H1 (cell line): ENCODE data around the gene FZD4. TPM values are rescaled to one million over a fixed set of nuclear protein-coding genes. Genes with fewer than 3 reads are reported as not detected.

Source experiments
- EP300 ChIP-seq, 2 experiments: IDR thresholded peaks; 1 replicate in 1 of 2; 2 replicates in 1 of 2; pipeline ENCODE4 v1.6.1; 2011 to 2012; ENCODE audit warnings: low read depth in 2 of 2, low read length in 2 of 2, mild to moderate bottlenecking in 2 of 2, borderline replicate concordance in 1 of 2, inconsistent platforms in 1 of 2, moderate library complexity in 1 of 2
- JUND ChIP-seq: IDR thresholded peaks from 2 replicates; pipeline ENCODE4 v1.6.1; 2011; ENCODE audit warnings: mild to moderate bottlenecking, improper control_type of control experiment, low read length
- KDM5A ChIP-seq: fragments of 200-600 bp; IDR thresholded peaks from 2 replicates; pipeline ENCODE4 v1.7.1; 2012; ENCODE audit warnings: mild to moderate bottlenecking, low read length, inconsistent platforms, mixed read lengths
- RBBP5 ChIP-seq: IDR thresholded peaks from 2 replicates; pipeline ENCODE4 v1.7.1; 2012; ENCODE audit warnings: low read depth, mild to moderate bottlenecking, inconsistent platforms, low read length, moderate library complexity, borderline replicate concordance
- SRF ChIP-seq: IDR thresholded peaks from 2 replicates; pipeline ENCODE4 v1.6.1; 2011; ENCODE audit warnings: mild to moderate bottlenecking, low read depth, low read length, moderate library complexity
- polyA plus RNA-seq, 7 experiments: library from polyadenylated mRNA; depleted of rRNA in 3 of 7; stranded (reverse) in 5 of 7; unstranded in 2 of 7; fragments of >200 nt in 5 of 7; fragments of 200-250 nt in 2 of 7; gene quantifications; 1 replicate in 5 of 7; 2 replicates in 1 of 7; 4 replicates in 1 of 7; pipeline versions ENCODE4 v1.2.1 to v1.2.3, GENCODE V29; 2011 to 2013; ENCODE audit warnings: missing spikeins in 2 of 7, mixed read lengths in 2 of 7
- total RNA-seq: library from RNA; stranded (reverse); fragmentation: NEBNext Ultra II Directional; extraction: Animal tissue kit (Norgen Biotek cat#: 25700); gene quantifications from 2 replicates; pipeline ENCODE4 v1.2.1, GENCODE V29; 2021
- TF ChIP-seq, protein P1 (sequence below): fragments of 300-600 bp; sonication (generic); IDR thresholded peaks from 2 replicates; pipeline ENCODE4 v1.7.1; 2012; ENCODE audit warnings: low read length, moderate library complexity, mild to moderate bottlenecking, inconsistent platforms; ENCODE audit not compliant: insufficient replicate concordance

FZD4 gene
- total and polyA plus RNA-seq, 2 of the 8 experiments (the other 6 are each of a cell fraction or from before 2014, with no cell fraction given): 3.1 to 7.1 TPM

DNA sequence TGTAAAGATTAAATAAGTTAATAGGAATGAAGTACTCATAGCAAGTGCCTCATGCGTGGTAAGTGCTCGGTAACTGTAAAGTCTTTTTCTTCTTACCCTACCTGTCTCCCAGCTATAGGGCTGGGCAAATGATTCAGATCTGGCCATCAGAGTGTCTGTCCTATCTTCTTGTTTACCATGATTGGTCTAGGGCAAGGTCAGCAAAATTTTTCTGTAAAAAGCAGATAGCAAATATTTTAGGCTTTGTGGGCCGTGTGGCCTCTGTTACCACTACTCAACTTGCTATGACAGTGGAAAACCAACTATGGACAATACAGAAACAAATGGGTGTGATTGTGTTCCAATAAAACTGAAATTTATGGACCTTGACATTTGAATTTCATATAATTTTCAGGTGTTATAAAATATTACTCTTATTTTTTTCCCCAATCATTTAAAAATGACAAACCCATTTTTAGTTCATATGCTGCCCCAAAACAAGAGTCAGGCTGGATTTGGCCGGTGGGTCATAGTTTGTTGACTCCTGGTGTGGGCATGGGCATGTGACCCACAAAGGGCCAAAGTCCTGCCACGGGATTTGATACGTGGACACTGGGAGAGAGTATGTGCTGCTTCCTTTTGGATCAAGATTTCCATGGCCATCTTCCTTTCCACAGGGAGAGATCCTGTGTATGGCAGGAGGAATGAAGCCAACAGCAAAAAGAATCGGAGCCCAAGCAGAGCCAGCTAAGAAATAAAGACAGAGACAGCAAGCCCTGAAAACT lies 26.8 kb upstream of the FZD4 start (continued):
- TF ChIP-seq, protein P1, sequence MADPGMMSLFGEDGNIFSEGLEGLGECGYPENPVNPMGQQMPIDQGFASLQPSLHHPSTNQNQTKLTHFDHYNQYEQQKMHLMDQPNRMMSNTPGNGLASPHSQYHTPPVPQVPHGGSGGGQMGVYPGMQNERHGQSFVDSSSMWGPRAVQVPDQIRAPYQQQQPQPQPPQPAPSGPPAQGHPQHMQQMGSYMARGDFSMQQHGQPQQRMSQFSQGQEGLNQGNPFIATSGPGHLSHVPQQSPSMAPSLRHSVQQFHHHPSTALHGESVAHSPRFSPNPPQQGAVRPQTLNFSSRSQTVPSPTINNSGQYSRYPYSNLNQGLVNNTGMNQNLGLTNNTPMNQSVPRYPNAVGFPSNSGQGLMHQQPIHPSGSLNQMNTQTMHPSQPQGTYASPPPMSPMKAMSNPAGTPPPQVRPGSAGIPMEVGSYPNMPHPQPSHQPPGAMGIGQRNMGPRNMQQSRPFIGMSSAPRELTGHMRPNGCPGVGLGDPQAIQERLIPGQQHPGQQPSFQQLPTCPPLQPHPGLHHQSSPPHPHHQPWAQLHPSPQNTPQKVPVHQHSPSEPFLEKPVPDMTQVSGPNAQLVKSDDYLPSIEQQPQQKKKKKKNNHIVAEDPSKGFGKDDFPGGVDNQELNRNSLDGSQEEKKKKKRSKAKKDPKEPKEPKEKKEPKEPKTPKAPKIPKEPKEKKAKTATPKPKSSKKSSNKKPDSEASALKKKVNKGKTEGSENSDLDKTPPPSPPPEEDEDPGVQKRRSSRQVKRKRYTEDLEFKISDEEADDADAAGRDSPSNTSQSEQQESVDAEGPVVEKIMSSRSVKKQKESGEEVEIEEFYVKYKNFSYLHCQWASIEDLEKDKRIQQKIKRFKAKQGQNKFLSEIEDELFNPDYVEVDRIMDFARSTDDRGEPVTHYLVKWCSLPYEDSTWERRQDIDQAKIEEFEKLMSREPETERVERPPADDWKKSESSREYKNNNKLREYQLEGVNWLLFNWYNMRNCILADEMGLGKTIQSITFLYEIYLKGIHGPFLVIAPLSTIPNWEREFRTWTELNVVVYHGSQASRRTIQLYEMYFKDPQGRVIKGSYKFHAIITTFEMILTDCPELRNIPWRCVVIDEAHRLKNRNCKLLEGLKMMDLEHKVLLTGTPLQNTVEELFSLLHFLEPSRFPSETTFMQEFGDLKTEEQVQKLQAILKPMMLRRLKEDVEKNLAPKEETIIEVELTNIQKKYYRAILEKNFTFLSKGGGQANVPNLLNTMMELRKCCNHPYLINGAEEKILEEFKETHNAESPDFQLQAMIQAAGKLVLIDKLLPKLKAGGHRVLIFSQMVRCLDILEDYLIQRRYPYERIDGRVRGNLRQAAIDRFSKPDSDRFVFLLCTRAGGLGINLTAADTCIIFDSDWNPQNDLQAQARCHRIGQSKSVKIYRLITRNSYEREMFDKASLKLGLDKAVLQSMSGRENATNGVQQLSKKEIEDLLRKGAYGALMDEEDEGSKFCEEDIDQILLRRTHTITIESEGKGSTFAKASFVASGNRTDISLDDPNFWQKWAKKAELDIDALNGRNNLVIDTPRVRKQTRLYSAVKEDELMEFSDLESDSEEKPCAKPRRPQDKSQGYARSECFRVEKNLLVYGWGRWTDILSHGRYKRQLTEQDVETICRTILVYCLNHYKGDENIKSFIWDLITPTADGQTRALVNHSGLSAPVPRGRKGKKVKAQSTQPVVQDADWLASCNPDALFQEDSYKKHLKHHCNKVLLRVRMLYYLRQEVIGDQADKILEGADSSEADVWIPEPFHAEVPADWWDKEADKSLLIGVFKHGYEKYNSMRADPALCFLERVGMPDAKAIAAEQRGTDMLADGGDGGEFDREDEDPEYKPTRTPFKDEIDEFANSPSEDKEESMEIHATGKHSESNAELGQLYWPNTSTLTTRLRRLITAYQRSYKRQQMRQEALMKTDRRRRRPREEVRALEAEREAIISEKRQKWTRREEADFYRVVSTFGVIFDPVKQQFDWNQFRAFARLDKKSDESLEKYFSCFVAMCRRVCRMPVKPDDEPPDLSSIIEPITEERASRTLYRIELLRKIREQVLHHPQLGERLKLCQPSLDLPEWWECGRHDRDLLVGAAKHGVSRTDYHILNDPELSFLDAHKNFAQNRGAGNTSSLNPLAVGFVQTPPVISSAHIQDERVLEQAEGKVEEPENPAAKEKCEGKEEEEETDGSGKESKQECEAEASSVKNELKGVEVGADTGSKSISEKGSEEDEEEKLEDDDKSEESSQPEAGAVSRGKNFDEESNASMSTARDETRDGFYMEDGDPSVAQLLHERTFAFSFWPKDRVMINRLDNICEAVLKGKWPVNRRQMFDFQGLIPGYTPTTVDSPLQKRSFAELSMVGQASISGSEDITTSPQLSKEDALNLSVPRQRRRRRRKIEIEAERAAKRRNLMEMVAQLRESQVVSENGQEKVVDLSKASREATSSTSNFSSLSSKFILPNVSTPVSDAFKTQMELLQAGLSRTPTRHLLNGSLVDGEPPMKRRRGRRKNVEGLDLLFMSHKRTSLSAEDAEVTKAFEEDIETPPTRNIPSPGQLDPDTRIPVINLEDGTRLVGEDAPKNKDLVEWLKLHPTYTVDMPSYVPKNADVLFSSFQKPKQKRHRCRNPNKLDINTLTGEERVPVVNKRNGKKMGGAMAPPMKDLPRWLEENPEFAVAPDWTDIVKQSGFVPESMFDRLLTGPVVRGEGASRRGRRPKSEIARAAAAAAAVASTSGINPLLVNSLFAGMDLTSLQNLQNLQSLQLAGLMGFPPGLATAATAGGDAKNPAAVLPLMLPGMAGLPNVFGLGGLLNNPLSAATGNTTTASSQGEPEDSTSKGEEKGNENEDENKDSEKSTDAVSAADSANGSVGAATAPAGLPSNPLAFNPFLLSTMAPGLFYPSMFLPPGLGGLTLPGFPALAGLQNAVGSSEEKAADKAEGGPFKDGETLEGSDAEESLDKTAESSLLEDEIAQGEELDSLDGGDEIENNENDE: no peak
- TF ChIP-seq RBBP5 (no peak), SRF (no peak), KDM5A (no peak), EP300 (IDR thresholded peaks at IDR 0.05; ENCODE audit: borderline replicate concordance in 1 of 2, low read depth in 2 of 2, low read length in 2 of 2) (no peak), JUND (no peak)
